SIG-M5 treated with dmso at 0.1 percent for 504 hours (cell line): ENCODE results near the gene TEKT2.
A peak's percentile ranks its signal among the peaks of the same experiment; 100 is the strongest.

Experiments
- DNase-seq: peaks from one replicate; lab custom pipeline; 2025; ENCODE audit not compliant: unreplicated experiment; lab: John Stamatoyannopoulos, UW

The TEKT2 gene, protein sequence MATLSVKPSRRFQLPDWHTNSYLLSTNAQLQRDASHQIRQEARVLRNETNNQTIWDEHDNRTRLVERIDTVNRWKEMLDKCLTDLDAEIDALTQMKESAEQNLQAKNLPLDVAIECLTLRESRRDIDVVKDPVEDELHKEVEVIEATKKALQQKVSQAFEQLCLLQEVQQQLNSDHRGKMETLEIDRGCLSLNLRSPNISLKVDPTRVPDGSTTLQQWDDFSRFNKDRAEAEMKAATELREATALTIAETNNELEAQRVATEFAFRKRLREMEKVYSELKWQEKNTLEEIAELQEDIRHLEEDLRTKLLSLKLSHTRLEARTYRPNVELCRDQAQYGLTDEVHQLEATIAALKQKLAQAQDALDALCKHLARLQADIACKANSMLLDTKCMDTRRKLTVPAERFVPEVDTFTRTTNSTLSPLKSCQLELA

DNA sequence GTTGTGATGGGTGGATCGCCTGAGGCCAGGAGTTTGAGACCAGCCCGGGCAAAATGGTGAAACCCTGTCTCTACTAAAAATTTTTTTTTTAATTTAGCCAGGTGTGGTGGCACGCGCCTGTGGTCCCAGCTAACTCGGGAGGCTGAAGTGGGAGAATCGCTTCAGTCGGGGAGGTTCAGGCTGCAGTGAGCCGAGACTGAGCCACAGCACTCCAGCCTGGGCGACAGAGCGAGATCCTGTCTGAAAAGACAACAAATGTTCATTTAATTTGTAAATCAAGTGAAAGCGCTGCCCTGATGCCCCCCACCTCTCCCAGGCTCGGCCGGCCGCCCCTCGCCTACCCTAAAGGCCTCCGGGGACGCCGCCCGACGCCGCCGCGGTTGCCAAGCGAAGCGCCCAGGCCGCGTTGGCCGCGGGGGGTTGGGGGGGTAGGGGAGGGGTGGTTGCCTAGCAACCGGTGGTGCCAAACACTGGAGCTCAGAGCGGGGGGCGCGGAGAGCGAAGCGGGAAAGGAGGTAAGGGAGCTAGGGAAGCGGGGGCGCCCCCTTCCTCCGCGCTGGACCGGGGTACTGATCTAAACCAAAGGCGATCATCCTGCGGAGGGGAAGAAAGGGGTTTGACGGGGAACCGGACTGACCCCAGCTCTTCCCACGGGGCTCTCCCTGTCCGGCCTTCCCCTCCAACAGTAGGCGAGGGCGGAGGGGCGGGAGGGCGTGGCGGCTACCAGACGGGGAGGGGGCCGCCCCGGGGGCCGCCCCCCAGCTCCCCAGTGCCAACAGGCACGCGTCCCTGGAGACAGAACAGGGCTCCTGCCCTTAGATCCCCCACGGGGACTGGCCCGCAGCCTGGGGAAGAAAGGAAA lies at the start of gene TEKT2:
Gene TEKT2, plus strand, starts transcription at position 460 of the 862 bp plus-strand sequence. CDS start 828 bp downstream, outside the sequence.
- no peak for DNase-seq

DNA sequence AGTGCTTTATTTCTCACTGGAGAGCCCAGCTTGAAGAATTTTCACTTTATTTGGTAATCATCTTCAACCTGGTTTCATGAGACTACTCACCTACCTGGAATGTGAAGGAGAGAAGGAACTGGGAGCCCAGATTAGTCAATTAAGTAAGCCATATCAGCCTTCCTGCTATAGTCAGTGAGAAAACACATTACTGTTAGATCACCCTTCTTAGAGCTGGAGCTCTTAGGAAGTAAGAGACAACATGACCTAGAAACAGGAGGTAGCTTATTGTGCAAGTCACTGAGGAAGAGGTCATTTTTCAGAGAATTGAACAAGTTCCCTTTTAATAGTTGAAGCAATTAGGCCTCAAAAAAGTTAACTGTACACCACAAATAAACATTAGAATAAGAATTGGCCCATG lies 49.2 kb upstream of the TEKT2 start:
- DNase-seq, result peak; percentile 75

DNA sequence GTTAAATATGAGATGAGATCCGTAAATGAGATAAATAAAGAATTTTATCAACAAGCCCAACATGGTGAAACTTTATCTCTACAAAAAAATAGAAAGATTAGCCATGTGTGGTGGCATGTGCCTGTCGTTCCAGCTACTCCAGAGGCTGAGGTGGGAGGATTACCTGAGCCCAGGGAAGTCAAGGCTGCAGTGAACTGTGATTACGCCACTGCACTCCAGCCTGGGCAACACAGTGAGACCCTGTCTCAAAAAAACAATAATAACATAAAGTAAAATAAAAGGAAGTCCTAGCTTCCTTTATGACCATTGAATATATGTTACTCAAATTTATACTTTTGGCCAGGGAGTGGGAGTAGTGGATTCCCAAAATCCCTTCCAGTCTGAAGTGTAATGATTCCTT lies 48.7 kb upstream of the TEKT2 start:
- DNase-seq, result no peak

DNA sequence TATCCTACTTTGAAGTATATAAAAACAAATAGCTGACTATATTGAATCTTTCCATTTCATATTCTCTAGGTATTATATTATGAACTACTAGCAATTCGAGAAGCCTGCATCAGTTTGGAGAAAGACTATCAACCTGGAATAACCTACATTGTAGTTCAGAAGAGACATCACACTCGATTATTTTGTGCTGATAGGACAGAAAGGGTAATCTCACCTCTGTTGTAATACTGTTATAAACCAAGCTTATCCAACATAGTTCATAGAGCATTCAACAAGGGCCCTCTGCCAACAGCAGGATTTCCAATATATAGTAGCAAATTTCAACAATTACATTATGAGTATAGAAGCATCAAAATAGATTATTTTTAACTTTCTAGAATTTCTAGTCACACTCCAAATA lies 43.7 kb upstream of the TEKT2 start:
- DNase-seq, result no peak

DNA sequence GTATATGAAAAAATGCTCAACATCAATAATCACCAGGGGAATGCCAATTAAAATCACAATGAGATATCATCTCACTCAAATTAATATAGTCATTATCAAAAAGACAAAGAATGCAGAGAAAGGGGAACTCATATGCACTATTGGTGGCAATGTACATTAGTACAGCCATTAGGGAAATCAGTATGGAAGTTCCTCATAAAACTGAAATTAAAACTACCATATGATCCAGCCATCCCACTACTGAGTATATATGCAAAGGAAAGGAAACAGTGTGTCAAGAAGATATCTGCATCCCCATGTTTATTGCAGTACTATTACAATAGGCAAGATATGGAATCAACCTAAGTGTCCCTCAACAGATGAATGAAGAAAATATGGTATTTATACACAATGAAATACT lies 32.1 kb upstream of the TEKT2 start:
- no peak for DNase-seq

DNA sequence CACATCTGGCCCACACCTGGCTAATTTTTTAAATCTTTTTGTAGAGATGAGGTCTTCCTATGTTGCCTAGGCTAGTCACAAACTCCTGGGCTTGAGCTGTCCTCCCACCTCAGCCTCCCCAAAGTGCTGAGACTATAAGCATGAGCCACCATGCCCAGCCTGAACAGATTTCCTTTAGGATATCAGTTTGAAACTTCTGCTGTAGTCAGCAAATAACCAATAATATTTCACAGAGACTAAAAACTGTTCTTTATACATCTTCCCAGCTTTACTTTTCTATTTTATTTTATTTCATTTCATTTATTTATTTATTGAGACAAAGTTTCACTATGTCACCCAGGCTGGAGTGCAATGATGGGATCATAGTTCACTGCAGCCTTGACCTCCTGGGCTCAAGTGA lies 29.9 kb upstream of the TEKT2 start:
- DNase-seq, result no peak

DNA sequence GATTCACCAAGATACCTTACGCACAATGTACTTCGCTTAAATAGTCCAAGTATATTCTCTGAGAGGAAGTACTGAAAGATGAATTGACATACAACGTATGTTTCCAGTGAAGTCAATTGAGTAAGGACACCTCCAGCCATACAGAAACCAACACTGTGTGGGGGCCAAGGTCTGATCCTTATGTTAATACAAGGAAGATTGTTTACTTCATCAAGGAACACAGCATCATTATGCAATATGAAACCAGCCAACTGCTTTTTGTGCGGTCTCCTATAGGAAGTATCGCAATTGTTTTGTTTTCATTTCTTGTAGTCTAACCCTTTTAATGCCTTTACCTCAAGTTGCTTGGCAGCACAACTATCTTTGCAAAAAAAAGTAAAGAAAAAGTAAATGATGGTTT lies 28.2 kb upstream of the TEKT2 start:
- DNase-seq, result peak; percentile 5

DNA sequence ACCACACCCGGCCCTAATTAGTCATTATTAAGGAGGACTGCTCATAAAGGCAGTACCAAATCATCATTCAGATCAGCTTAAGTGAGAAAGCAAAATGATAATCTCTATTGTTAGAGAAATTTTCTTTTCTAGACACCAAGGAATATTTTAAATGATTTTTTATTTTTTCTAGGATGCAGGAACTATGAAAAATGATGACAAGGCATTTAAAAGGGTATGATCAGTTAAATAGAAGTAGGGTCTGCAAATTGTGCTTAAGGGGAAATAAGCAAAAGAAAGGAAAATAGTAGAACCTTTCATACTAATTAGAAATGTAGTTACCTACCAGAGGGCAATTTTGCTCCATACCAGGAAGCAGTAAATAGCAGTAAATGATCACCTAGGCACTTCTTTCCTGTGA lies 21.6 kb upstream of the TEKT2 start:
- DNase-seq, result no peak

DNA sequence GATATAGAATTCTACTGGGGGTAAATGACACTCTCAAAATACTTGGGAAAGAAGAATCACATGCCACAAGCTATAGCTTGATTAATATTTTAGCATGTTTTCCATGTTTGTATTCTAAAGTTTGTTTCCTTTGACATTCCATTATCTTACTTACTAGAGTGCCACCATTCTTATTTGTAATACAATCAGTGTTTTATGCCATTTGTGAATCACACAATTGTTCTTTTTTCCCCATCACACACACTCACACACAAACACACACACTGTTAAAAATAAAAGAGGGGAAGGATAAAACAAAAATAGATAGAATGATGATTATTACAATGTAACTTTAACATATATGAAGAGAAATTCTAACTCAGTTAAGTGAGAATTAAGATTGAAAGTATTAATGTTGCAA lies 16.0 kb upstream of the TEKT2 start:
- no peak for DNase-seq

DNA sequence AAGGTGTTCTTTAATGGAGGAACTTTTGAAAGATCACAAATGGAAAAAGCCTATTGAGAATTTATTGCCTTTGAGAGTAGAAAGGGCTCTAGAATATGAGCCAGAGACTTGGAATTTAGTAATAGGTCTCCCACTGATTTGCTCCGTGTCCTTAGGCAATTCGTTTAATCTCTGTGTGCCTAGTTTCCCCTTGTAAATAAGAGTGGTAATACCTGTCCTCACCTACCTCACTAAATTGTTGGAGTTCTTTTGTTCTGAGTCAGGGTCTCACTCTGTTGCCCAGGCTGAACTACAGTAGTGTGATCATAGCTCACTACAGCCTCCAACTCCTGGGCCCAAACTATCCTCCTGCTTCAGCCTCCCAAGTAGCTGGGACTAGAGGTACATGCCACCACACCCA lies 15.0 kb upstream of the TEKT2 start:
- DNase-seq, result no peak

DNA sequence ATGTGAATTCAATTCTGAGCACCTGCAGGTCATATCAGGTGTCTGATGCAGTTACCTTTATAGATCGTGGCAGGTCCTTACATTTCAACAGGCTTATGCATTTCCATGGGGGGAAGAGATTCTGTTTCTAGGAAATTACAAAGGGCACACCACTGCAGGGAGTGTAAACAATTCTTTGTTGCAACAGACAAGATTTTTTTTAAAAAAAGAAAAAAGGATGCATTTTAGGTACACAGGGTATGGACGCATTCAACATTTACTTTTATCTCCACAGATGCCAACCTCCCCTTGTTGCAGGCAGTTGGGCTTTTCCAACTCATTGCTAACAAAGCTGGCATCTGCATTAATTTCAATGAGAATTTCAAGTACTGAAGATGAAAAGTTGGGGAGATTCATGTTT lies 13.5 kb upstream of the TEKT2 start:
- no peak for DNase-seq

DNA sequence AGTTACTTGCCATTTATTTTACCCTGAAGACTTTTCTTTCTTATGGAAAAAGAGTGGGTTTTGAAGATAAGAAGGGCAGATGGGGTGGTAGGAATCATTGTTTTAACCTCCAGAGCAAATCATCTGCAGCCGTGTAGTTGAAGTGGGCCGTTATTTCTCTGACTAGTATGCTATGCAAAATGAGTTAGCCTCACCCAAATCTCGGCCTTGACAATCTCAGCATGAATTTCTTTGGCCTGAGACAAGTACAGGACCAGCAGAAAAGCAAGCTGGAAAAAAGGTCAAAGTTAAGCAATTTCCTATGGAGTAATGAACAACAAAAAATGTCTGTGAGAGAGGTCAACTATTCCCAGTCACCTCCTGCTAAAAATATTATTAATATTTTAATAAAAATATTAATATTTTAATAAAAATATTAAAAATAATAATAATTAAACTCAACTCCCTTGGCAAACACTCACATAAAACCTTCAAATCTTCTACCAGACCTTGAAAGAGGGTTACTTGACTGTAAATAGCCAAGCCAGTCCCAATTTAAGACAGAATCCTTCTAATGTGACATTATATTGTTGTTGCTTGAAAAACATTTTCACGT lies 6.8 kb upstream of the TEKT2 start:
- DNase-seq, result no peak

DNA sequence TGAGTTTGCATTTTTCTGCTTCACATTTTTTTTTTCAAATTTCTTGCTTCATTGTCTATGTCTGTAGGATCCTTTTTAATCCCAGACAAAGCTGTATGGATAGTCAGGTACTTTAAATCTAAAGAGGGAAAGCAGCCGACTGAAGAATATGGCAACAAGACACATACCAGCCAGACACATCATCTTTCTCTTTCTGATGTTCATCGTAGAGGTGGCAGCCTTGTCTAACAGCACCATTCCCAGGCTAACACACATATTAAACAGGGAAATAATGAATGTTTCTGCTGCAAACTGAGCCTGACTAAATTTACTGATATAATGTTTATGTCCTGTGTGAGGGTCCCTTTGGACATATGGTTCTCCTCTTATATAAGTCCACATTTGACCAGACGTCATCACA lies 3.7 kb upstream of the TEKT2 start:
- DNase-seq, result no peak

DNA sequence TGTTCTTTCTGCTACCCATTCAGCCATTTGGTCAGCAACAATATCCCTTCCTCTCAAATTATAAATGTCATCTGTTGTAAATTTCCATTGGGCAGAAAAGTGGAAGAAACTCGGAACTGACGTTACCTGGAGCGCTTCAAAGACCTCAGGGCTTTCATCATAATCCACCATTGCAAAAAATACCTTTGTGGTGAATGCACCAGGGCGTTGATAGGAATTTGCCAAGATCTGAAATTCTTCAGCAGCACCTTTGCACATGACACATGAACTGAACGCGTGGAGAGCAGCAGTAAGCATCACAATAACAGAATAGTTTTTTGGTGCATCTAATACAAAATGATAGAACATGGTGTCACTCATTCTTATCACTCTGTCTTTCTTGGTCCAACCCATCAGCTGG lies 3.1 kb upstream of the TEKT2 start:
- DNase-seq, result no peak

DNA sequence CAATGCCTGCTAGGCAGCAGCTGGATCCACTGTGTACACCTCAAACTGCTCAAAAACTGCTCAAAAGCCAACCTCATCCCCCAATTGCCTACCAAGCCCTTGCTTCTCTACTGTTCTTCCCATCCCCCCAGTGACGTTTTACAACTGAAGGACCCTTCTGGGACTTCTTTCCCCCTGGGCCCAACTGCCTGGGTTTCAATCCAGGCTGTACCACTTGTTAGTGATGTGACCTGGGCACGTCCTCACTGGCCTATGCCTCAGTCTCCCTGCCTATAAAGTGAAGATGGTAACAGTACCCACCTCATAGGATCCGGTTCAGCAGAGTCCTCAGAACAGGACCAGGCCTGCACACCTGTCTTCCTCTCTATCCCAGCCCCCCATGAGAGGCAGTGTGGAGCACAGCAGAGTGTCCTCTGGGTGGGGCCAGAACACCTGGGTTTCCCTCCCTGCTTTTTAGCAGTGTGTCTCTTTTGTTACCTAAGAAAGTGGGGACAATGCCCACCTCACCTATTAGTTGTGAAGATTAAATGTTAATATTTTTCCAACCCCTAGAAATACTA lies 1.9 kb upstream of the TEKT2 start:
- DNase-seq, result no peak

DNA sequence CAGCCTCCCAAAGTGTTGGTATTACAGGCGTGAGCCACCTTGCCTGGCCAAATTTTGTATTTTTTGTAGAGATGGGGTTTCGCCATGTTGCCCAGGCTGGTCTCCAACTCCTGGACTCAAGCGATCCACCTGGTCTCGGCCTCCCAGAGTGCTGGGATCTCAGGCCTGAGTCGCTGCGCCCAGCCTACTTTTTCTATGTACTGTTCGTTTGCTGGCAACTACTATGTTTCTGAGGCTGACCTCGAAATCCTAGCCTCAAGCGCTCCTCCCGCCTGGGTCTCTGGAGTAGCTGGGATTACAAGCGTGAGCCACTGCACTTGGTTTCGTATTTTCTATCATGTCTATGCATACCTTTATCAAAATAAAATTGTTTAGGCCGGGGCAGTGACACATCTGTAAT lies 675 bp upstream of the TEKT2 start:
- DNase-seq, result no peak

DNA sequence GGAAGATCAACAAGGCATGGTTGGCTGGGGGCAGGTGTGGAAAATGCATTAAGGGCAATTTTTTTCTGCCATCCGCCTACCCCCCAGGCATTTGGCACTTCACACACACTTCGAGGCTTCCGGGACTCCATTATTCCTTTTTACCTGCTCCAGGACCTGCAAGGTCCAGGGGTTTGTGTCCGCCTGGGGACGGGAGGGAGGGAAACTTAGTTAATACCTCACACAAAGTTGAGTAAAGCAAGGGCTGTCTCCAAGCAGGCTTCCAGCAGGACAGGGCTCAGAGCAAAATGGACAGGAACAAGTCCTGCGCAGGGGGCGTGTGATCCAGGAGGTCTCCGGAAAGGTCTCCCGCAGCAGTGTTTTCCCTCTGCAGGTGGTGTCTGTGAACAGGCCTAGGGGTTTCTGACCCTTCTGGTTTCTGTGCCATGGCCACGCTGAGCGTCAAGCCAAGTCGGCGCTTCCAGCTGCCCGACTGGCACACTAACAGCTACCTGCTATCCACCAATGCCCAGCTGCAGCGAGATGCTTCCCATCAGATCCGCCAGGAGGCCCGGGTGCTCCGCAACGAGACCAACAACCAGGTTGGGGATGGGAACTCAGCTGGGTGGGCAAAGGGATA lies 712 bp downstream of the TEKT2 start:
- no peak for DNase-seq

DNA sequence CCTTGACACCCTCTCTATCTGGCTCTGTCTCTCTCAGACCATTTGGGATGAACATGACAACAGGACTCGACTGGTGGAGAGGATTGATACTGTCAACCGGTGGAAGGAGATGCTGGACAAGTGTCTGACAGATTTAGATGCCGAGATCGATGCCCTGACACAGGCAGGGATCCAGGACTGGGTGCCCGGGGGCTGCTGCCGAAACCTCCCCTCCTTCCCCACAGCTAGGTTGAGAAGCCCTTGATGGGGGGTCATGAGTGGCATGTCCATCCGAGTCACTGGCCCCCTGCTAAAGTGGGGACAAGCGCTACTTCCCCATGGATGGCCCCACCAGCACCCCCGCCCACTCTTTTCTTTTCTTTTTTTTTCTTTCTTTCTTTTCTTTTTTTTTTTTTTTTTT lies 1.2 kb downstream of the TEKT2 start:
- DNase-seq, result no peak

DNA sequence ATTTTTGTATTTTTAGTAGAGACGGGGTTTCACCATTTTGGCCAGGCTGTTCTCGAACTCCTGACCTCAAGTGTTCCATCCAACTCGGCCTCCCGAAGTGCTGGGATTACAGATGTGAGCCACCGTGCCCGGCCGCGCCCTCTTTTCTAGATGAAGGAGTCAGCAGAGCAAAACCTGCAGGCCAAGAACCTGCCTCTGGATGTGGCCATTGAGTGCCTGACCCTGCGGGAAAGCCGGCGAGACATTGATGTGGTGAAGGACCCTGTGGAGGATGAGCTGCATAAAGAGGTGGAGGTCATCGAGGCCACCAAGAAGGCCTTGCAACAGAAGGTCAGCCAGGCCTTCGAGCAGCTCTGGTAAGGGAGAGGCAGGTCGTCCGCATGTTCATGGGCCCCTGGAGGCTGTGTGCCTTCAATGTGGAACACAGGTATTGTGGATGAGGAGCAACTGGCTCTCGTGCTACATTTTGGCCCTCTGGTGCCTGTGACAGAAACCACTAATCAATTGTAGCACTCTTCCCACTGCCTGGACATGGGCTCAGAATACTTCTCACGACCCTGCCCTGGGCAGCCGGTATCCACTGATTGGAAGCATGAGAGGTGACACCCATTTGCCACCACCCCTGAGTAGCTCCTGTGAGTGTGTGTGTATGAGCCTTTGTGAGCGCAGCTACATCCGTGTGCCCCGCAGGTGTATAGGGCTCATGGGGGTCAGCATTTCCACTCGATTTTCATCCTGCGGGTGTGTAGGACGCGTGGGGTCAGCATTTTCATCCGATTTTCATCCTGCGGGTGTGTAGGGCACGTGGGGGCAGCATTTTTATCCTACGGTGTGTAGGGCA lies 2.0 kb downstream of the TEKT2 start:
- no peak for DNase-seq

DNA sequence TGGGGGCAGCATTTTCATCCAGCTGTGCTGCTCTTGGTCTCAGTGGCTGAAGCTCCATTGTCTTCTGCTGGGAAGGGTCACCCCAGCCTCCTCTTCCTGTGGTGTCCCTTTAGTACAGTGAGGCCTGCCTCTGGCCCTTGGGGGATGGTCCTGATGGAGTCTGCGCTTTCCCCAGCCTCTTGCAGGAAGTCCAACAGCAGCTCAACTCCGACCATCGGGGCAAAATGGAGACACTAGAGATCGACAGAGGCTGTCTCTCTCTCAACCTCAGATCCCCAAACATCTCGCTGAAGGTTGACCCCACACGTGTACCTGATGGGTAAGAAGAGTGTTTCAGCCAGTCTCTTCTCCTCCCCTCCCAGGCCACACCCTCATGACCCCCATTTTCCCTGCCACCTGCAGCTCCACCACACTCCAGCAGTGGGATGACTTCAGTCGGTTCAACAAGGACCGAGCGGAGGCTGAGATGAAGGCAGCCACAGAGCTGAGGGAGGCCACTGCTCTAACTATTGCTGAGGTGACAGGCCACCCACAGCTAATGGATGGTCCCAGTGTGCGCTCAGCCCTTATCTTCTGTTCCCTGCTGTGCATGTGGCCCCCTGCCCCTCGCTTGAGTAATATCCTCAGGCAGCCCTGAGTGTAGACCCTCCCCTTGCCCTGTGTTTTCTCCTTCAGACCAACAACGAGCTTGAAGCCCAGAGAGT lies 2.8 kb downstream of the TEKT2 start:
- DNase-seq, result no peak
